Type B pancreatic cell (in vitro differentiated cells): ENCODE data around the gene PFKFB3. TPM values are rescaled to one million over a fixed set of nuclear protein-coding genes. Genes with fewer than 3 reads are reported as not detected.
"Not testable (repeated sequence)": the region's sequence is repeated elsewhere in the genome, so short reads cannot be mapped to it uniquely, and the experiment has no call there.

Source experiments
- DNase-seq: peaks from one replicate; pipeline ENCODE4 v3.0.0; 2021; ENCODE audit warnings: mixed read lengths; ENCODE audit not compliant: unreplicated experiment; ENCODE audit errors: extremely low spot score
- H3K27ac Mint-ChIP-seq: 2 replicates; pipeline ENCODE4 v1.8.0; 2021; ENCODE audit warnings: mild to moderate bottlenecking, mixed read lengths
- H3K27me3 Mint-ChIP-seq: 2 replicates; pipeline ENCODE4 v1.8.0; 2021; ENCODE audit warnings: mixed read lengths
- H3K36me3 Mint-ChIP-seq: 2 replicates; pipeline ENCODE4 v1.8.0; 2021; ENCODE audit warnings: mixed read lengths
- H3K4me1 Mint-ChIP-seq: one replicate; pipeline ENCODE4 v1.8.0; 2021; ENCODE audit warnings: mixed read lengths; ENCODE audit not compliant: unreplicated experiment
- H3K4me3 Mint-ChIP-seq: 2 replicates; pipeline ENCODE4 v1.8.0; 2021; ENCODE audit warnings: mild to moderate bottlenecking, mixed read lengths
- H3K9me3 Mint-ChIP-seq: 2 replicates; pipeline ENCODE4 v1.8.0; 2021; ENCODE audit warnings: mixed read lengths
- total RNA-seq: library from RNA; stranded (reverse); gene quantifications from 2 replicates; pipeline ENCODE4 v1.2.1, GENCODE V29; 2021; ENCODE audit warnings: low replicate concordance
- TF ChIP-seq, protein P1 (sequence below): fragments of 200-600 bp; sonication (generic); conservative IDR thresholded peaks from 2 replicates; pipeline ENCODE4 v1.5.0; 2021; ENCODE audit warnings: antibody characterized with exemption, mild to moderate bottlenecking

PFKFB3 gene
- total RNA-seq, 1 donor from 2014 or later = 30.2 TPM

DNA sequence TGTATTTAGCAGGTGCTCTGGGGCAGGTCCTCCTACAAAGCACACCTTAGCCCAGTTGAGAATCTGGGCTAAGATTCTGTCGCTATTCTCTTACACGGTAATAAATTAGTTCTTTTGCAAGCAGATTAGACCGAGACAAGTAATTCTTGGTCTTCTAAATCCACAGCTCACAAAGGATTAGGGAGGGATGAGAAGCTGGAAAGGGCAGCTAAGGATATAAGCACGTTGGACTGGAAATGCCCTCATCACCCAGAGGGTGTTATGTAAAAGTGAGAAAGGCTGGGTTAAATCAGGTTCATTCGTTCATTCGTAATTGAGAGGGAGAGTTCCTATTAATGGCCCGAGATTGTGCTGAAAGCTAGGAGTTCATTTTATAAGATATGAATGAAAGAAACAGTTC is 41.8 kb downstream of the PFKFB3 start:
- peaks cover 9% of the 10 kb centered on the region for H3K4me1 Mint-ChIP-seq
- TF ChIP-seq, protein P1, sequence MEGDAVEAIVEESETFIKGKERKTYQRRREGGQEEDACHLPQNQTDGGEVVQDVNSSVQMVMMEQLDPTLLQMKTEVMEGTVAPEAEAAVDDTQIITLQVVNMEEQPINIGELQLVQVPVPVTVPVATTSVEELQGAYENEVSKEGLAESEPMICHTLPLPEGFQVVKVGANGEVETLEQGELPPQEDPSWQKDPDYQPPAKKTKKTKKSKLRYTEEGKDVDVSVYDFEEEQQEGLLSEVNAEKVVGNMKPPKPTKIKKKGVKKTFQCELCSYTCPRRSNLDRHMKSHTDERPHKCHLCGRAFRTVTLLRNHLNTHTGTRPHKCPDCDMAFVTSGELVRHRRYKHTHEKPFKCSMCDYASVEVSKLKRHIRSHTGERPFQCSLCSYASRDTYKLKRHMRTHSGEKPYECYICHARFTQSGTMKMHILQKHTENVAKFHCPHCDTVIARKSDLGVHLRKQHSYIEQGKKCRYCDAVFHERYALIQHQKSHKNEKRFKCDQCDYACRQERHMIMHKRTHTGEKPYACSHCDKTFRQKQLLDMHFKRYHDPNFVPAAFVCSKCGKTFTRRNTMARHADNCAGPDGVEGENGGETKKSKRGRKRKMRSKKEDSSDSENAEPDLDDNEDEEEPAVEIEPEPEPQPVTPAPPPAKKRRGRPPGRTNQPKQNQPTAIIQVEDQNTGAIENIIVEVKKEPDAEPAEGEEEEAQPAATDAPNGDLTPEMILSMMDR = no peak
- no peak overlapping the region for H3K27ac Mint-ChIP-seq
- H3K4me3 Mint-ChIP-seq = no peak overlapping the region
- H3K9me3 Mint-ChIP-seq = no peaks in the 10 kb centered on the region
- peaks cover 3% of the 10 kb centered on the region for H3K27me3 Mint-ChIP-seq
- H3K36me3 Mint-ChIP-seq = no peaks in the 10 kb centered on the region
- no peak for DNase-seq

DNA sequence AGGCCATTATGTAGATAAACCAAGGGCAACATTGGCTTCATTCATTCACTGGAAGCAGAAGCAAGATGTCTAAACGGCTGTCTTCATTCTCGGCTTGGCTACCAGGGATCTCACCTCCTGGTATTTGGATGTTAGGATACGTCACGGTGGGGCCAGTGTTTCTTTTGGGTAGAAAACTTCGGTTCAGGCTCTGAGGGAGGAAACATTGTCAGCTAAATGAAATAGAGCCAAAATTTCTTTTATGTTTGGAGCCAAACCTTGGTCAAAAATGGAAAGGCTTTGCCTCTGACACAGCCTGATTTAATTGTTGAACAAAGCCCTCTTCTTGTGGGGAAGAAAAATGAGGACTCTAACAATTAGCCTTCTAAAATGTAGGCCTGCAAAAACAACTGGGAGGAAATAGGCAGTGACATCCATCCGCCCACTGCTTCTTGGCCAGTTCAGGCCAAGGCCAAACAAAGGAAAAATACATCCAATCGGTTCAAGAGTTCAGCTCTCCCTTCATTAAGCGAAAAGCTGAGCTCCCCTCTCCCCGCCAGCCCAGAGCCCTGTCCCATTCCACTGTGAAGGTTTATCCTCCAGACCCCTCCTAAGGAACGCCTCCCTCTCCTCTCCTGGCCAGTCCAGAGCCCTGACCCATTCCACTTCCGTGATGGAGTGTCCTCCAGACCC is 44.4 kb downstream of the PFKFB3 start:
- Mint-ChIP-seq H3K27me3 (peaks cover 7% of the 10 kb centered on the region), H3K4me3 (no peak overlapping the region), H3K36me3 (no peaks in the 10 kb centered on the region), H3K4me1 (peaks cover 9% of the 10 kb centered on the region), H3K9me3 (no peaks in the 10 kb centered on the region), H3K27ac (peak overlapping the region; percentile 56)
- TF ChIP-seq, protein P1 = no peak
- DNase-seq = no peak

DNA sequence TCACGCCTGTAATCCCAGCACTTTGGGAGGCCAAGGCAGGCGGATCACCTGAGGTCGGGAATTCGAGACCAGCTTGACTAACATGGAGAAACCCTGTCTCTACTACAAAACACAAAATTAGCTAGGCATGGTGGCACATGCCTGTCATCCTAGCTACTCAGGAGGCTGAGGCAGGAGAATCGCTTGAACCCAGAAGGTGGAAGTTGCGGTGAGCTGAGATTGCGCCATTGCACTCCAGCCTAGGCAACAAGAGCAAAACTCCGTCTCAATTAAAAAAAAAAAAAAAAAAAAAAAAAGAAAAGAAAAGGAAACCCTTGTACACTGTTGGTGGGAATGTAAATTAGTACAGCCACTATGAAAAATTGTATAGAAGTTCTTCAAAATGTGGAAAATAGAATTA is 46.2 kb downstream of the PFKFB3 start:
- not testable (repeated sequence) for H3K9me3 Mint-ChIP-seq, H3K4me3 Mint-ChIP-seq, H3K36me3 Mint-ChIP-seq, H3K27ac Mint-ChIP-seq, DNase-seq, H3K4me1 Mint-ChIP-seq
- H3K27me3 Mint-ChIP-seq = peaks cover 18% of the 10 kb centered on the region

DNA sequence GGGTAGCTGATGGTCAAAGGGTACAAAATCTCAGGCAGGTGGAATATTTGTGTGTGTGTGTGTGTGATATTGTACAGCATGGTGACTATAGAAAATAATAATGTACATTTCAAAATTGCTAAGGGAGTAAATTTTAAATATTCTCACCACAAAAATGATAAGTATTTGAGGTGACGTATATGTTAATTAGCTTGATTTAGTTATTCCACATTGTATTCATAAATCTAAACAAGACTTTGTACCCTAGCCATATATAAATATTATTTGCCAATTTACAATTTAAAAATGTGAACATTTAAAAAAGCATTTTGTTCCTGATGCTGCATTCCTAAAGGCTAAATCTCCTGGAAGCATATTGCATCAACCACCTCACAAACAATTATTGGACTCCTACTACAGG is 47.0 kb downstream of the PFKFB3 start:
- Mint-ChIP-seq H3K36me3 (no peaks in the 10 kb centered on the region), H3K9me3 (no peaks in the 10 kb centered on the region), H3K4me1 (peaks cover 9% of the 10 kb centered on the region), H3K27me3 (peaks cover 21% of the 10 kb centered on the region), H3K27ac (no peak overlapping the region), H3K4me3 (no peak overlapping the region)
- TF ChIP-seq, protein P1 = no peak
- no peak for DNase-seq

DNA sequence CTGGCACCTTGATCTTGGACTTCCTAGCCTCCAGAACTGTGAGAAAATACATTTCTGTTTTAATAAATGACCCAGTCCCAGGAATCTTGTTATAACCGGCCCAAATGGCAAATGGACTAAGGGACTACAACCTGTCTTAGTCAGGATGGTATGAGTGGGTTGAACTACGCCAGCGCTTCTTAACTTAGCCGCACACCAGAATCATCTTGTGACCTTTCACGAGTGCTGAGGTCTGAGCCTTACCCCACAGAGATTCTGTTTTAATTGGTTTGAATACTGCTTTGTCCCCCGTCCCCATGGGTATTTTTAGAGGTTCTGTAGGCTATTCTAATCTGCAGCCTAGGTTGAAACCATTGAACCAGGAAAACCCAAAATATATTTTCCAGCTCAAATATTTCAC is 48.0 kb downstream of the PFKFB3 start:
- Mint-ChIP-seq H3K4me1 (peaks cover 9% of the 10 kb centered on the region), H3K4me3 (no peak overlapping the region), H3K27ac (no peak overlapping the region), H3K9me3 (no peaks in the 10 kb centered on the region), H3K36me3 (no peaks in the 10 kb centered on the region), H3K27me3 (peaks cover 29% of the 10 kb centered on the region)
- TF ChIP-seq, protein P1 = no peak
- no peak for DNase-seq

DNA sequence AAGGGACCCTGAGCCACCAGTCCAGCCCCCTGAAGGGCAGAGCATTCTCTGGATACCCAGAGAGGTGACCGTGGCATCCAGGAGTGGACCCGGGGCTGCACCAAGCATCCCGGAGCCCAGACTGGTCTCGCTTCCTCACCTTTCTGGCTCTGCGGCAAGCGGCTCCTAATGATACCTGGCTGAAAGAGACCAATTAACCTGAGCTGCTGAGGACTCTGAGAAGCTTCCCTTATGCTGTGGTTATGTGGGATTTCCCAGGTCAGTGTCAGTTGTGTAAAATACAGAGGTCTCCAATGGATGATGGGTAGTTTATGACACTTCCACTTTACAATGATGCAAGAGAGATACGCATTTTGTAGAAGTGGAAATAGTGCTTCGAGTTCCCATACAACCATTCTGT is 51.5 kb downstream of the PFKFB3 start:
- Mint-ChIP-seq H3K27ac (no peak overlapping the region), H3K4me3 (no peak overlapping the region), H3K9me3 (no peaks in the 10 kb centered on the region), H3K27me3 (peaks cover 51% of the 10 kb centered on the region), H3K36me3 (no peaks in the 10 kb centered on the region), H3K4me1 (no peaks in the 10 kb centered on the region)
- no peak for DNase-seq
- TF ChIP-seq, protein P1 = no peak
